HL-60/S4 treated with retinoic acid at 250 ng/mL for 4 days and 3 days (cell line): Measurements from ENCODE around the gene TBC1D22A.

Experiments used
- in situ Hi-C: fragments of 300-500 bp; cut with MboI; formaldehyde crosslinking; loops from 2 replicates; pipeline ENCODE4 v1.7.0; 2022; ENCODE audit warnings: low sequenced_read_pairs

Gene TBC1D22A

GRCh38 chr22:47201186-47201995 is 438.9 kb downstream of the TBC1D22A start:
- in situ Hi-C loops: no loop called here

- in situ Hi-C loops: no loop called here
Observed at GRCh38 chr22:47201996-47202818, 439.8 kb downstream of the TBC1D22A start.

GRCh38 chr22:47202819-47203553 is 440.5 kb downstream of the TBC1D22A start:
- in situ Hi-C loops: no loop called here

GRCh38 chr22:47203554-47203991 is 441.1 kb downstream of the TBC1D22A start:
- in situ Hi-C loops: no loop called here

DNA sequence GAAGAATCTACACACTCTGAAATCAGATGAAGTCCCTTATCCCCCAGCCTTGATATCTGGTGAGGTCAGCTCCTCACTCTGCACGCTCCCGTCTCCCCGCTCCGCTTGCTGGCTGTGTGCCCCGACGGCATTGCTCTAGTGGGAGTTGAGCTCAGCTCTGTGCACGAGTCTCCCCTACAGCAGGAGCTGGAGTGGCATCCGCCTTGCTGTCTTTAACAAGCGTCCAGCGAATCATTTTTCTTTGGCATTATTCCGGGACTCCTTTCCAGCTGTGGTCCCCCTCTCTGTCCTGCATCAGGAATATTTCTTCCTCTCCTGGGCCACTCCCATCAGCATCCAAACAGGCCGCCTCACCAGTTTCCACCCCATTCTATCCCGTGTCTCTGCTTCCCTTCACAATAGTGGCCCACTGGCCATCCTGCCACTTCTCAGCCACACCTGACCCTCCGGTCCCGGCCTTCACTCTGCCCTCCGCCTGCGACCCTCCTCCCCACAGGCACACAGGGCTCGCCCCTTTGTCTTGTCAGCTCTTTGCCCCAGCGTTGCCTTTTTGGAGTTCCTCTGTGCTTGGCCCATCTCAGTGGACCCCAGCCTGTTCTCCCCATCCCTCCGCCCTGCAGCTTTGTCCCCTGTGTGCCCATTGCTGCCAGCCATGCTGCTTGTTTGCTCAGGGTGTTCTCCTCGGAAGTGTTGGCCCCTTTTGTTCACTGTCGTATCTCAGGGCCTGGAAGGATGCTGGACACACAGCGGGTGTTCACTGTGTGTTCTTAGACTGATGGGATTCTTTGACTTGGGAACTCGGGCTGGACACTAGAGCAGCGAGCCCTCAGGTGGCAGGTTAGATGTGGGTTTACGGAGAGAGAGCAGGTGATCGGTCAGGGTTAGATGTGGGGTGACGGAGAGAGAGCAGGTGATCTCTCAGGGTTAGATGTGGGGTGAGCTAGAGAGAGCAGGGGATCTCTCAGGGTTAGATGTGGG is 441.8 kb downstream of the TBC1D22A start:
- in situ Hi-C loops: no loop called here

- in situ Hi-C loops: no loop called here
Observed at GRCh38 chr22:47205081-47205491, 442.6 kb downstream of the TBC1D22A start.

- in situ Hi-C loops: no loop called here
Observed at GRCh38 chr22:47205554-47205953, 443.1 kb downstream of the TBC1D22A start.

- in situ Hi-C loops: no loop called here
Observed at GRCh38 chr22:47206164-47206563, 443.7 kb downstream of the TBC1D22A start.

DNA sequence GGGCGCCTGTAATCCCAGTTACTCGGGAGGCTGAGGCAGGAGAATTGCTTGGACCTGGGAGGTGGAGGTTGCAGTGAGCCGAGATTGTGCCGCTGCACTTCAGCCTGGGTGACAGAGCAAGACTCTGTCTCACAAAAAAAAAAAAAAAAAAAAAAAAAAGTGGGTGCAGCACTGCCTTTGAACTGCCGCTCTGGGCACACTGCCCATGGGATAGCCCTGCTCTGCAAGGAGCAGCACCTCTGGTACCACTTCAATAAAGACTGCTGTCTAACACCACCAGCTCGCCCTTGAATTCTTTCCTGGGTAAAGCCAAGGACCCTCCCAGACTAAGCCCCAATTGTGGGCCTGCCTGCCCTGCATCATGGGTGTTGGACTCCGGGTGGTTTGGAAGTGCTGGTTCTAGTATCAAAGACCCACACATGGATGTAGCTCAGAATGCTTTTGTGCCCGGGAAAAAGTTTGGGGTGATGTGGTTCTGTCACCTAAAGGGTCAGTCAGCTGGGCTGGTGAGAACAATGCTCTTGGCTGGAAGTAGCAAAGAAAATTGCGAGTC is 444.3 kb downstream of the TBC1D22A start:
- in situ Hi-C loops: no loop called here

GRCh38 chr22:47207387-47207786 is 444.9 kb downstream of the TBC1D22A start:
- in situ Hi-C loops: no loop called here

GRCh38 chr22:47207846-47208554 is 445.6 kb downstream of the TBC1D22A start:
- in situ Hi-C loops: no loop called here

DNA sequence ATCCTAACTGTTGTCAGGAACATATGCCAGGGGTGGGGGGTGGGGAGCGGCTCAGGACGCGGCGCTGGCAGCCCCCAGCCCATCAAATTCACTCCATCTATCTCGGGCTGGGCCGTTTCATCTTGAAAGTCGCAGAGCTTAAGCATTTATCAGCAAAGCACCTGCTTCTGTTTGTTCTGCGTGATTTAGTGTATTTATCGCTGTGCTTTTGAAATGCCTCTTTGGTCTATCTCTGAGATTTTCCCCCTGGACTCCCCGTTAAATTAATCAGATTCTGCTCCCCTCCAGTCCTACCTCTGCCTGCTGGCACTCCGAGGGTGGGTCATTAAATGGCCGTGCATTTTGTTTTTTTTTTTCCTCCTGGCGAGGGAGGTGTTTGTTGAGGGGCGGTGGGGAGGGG is 446.2 kb downstream of the TBC1D22A start:
- in situ Hi-C loops: no loop called here

DNA sequence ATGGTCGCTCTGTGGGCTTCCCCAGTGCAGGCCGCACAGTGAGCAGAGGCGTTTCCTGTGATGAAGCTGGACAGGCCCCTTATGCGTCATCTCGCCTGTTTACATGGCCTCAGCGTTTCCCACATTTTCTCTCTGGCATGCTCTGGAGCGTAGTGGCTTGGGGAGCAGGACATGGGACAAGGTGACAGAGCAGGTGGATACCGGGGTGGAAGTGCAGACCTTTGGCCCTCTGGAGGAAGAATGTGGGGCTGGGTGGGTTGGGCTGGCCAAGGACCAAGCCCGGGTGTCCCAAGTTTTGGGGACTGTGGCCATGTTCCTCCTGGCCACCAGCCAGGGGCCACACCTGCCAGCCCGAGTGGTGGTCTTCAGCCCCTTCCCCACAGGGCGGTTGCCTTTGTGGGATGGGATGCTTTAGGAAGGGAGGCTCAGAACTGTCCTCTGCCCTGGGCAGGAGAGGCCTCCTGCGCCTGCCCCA is 446.6 kb downstream of the TBC1D22A start:
- in situ Hi-C loops: no loop called here

- in situ Hi-C loops: no loop called here
Observed at GRCh38 chr22:47209547-47210023, 447.1 kb downstream of the TBC1D22A start.

- in situ Hi-C loops: no loop called here
Observed at GRCh38 chr22:47210112-47210657, 447.7 kb downstream of the TBC1D22A start.

DNA sequence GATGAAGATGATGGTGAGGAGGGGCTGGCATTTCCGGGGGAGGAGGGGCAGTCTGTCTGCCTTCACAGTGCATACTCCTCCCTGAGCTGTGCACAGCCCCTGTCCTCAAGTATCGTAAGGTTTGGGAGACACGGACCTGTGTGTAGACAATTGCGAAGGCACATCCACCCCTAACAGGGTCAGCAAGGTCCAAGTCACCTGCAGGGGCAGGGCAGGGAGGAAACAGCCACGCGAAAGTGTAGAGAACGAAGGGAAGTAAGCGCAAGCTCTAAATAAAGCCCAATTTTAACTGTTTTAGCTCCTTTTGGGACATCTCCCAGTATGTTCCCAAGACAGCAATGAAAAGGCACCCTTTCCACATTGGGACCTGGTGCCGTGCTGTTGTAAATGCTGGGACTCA is 448.2 kb downstream of the TBC1D22A start:
- in situ Hi-C loops: no loop called here

- in situ Hi-C loops: no loop called here
Observed at GRCh38 chr22:47213571-47214230, 451.3 kb downstream of the TBC1D22A start.

DNA sequence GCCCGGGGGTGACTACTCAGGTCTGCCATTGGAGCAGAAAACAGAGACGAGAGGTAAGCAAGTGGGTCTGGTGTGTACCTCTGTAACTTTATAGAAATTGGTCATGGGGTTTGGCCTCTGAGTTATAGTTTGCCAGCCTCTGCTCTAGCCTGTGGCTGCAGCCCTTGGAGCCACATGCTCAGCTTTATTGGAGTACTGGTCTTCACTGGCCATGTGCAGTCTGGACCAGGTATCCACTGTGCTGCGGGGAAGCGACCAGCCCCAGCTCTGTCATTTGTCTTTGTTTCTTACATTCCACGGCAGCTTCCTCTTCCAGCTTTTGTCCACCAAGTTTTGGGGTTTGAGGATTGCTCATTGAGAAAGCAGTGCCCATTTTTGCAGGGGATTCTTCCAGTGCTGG is 453.4 kb downstream of the TBC1D22A start:
- in situ Hi-C loops: no loop called here
